GM18907 (cell line): ENCODE data around the gene PIKFYVE.
"Not testable (repeated sequence)": the region's sequence is repeated elsewhere in the genome, so short reads cannot be mapped to it uniquely, and the experiment has no call there.

Source experiments
- ATAC-seq: cut with Tn5 transposase; IDR thresholded peaks from one replicate; pipeline ENCODE4 v1.9.1; 2021; ENCODE audit warnings: mild to moderate bottlenecking, moderate library complexity; ENCODE audit not compliant: unreplicated experiment

The PIKFYVE gene

GRCh38 chr2:208300847-208301618 lies 35.0 kb downstream of the PIKFYVE start:
- ATAC-seq = no peak

GRCh38 chr2:208304157-208304556 lies 38.1 kb downstream of the PIKFYVE start:
- no peak for ATAC-seq

DNA sequence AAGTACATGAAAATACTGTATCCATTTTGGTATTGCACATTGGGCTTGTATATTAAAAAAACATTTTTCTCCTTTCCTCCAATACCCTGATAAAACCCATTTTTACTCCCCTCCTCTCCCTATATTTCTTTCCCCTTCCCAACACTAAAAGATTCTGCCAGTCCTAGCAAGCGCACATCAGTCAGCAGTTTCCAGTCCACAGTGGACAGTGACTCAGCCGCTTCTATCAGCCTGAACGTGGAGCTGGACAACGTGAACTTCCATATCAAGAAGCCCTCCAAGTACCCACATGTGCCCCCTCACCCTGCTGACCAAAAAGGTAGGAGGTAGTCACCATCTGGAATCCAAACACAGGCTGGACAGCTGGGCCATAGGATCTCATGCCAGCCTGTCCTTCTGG lies 38.6 kb downstream of the PIKFYVE start:
- no peak for ATAC-seq

GRCh38 chr2:208306291-208306690 lies 40.2 kb downstream of the PIKFYVE start:
- ATAC-seq = no peak

GRCh38 chr2:208311321-208311720 lies 45.3 kb downstream of the PIKFYVE start:
- peak; percentile 66 for ATAC-seq

DNA sequence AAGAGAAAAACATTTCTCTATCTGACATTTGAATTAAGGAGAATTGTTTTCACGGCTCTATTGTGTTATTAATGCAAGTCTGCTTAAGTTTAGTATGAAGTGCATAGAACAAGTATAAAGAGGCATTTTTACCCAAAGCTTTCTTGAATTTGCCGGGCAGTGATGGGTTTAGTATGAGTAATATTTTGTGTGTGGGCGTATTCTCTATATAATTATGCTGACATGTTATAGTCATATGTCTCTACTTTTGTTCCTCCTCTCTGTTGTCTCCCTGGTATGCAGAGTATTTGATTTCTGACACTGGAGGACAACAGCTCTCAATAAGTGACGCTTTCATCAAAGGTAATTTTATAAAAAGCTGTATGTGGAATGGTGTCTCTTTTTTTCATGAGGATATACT lies 45.9 kb downstream of the PIKFYVE start:
- ATAC-seq = peak; percentile 58

GRCh38 chr2:208315081-208315788 lies 49.2 kb downstream of the PIKFYVE start:
- peak; percentile 74 for ATAC-seq

GRCh38 chr2:208318127-208318526 lies 52.1 kb downstream of the PIKFYVE start:
- no peak for ATAC-seq

GRCh38 chr2:208319391-208319790 lies 53.3 kb downstream of the PIKFYVE start:
- ATAC-seq = no peak

- ATAC-seq = peak; percentile 85
Measured at GRCh38 chr2:208320686-208321085, 54.6 kb downstream of the PIKFYVE start.

DNA sequence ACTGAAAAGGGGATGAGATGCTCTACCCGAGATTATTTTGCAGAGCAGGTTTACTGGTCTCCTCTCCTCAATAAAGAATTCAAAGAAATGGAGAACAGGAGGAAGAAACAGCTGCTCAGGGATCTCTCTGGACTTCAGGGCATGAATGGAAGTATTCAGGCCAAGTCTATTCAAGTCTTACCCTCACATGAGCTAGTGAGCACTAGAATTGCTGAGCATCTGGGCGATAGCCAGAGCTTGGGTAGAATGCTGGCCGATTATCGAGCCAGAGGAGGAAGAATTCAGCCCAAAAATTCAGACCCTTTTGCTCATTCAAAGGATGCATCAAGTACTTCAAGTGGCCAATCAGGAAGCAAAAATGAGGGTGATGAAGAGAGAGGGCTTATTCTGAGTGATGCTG lies 60.0 kb downstream of the PIKFYVE start:
- ATAC-seq = no peak

DNA sequence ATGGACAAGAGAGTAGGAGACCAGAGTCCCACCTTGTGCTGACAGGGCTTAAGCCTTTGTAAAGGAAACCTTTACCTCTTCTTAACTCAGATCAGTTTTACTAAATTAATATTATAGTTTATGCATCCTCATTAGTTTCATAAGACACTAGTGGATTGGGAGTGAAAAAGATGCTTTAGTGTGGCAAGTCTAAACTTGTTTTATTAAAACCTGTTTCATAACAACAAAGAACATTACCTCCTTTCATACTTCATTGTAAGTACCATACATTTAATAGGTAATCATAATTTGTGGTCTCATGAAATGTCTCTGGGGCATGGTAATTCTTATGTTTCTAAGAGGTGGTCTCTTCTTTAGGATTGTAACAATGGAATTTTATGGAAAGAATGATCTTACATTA lies 63.4 kb downstream of the PIKFYVE start:
- no peak for ATAC-seq

DNA sequence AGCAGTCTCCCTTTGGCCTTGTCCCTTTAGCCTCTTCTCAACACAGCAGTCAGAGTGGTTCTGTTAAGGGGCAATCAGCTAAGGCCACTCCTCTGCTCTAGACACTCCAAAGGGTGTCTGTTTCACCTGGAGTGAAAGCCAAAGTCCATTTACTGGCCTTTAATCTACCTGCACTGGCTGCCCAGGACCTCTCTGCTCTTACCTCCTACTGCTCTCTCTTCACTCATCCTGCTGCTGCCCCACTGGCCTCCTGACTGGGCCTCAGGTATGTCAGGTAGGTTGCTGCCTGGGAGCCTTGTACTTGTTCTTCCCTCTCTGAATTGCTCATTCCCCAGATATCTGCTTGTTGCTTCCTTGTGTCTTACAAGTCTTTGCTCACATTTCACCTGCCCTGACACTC lies 68.2 kb downstream of the PIKFYVE start:
- no peak for ATAC-seq

DNA sequence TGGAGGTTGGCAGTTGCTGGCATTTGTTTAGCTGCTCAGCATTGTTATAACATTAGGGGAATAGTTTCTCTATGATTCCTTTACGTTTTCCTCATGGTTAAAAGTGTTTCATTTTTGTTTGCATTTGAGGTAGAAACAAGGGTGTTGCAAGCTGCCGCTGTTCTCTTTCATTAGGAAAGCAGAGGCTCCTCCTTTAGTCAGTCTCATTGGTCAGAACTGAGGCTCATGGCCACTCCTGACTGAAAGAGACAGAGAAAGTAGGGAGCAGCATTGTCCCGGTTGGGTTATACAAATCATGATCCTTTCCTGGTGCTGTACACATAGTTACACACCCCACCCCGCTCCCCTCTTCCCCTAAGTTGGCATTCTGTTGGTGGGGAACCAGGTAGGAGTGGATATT lies 80.7 kb downstream of the PIKFYVE start:
- ATAC-seq = no peak

GRCh38 chr2:208350610-208351009 lies 84.6 kb downstream of the PIKFYVE start:
- no peak for ATAC-seq

- no peak for ATAC-seq
Measured at GRCh38 chr2:208352644-208353567, 86.9 kb downstream of the PIKFYVE start.

DNA sequence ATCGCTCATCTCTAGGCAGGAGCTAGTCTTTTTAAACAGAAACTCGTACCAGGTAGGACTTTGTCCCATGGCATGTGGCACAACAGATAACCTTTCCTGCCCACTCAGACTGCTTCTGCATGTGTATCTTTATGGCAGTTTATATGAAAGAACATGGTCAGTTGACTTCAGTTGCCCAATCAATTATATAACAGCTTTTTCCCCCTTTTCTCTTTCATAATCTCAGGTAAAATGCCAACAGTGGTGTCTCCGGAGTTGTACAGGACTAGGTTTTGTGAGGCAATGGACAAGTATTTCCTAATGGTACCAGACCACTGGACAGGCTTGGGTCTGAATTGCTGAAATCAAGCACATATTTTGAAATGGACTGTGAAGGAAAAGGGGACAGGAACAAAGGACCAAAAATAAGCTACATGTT lies 88.9 kb downstream of the PIKFYVE start:
- ATAC-seq = no peak

- ATAC-seq = not testable (repeated sequence)
Measured at GRCh38 chr2:208356420-208356819, 90.4 kb downstream of the PIKFYVE start.

DNA sequence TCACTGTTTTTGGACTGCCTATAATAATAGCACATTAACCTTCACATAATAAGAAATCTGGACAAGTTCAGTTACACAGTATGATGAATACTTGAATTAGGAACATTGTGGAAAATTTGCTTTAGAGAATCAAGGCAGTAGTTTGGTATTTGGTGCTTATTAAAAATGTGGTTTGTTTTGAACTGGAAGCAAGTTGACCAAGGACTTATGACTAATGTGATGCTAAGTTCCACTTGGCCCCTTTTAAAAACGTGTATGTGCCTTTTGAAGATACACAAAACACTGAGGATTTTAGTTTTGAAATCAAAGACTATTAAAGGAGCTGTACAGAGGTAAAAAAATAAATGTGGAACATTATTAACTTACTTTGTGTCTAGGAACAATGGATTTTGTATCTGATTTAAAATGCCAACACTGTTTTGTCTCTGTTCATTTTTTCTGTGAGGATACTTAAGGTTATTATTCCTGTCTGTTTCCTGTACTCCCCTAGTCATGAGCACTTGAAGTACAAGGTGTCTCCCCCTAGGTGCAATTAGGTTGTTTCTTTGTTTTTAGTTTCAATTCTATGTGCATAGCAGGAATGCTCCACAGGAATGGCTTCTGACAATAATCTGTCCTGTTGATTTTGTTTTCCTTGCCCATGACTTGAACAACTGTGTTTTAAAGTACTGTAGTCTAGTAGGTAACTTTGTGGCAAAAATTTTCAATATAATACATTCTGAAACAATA lies 91.0 kb downstream of the PIKFYVE start:
- no peak for ATAC-seq

GRCh38 chr2:208358758-208359631 lies 92.9 kb downstream of the PIKFYVE start:
- no peak for ATAC-seq
